B cell (primary cell): Measurements from ENCODE around the gene HLA-B.

Experiments used
- EZH2 ChIP-seq: IDR thresholded peaks from 2 replicates; pipeline ENCODE4 v1.6.1; 2012; ENCODE audit warnings: borderline replicate concordance, low read depth, mild to moderate bottlenecking, moderate library complexity, low read length; ENCODE audit not compliant: insufficient read depth, poor library complexity, severe bottlenecking
- TF ChIP-seq, protein P1 (sequence below): fragments of 200-600 bp; IDR thresholded peaks from one replicate; pipeline ENCODE4 v1.8.0; 2022; ENCODE audit warnings: antibody characterized with exemption, mild to moderate bottlenecking

DNA sequence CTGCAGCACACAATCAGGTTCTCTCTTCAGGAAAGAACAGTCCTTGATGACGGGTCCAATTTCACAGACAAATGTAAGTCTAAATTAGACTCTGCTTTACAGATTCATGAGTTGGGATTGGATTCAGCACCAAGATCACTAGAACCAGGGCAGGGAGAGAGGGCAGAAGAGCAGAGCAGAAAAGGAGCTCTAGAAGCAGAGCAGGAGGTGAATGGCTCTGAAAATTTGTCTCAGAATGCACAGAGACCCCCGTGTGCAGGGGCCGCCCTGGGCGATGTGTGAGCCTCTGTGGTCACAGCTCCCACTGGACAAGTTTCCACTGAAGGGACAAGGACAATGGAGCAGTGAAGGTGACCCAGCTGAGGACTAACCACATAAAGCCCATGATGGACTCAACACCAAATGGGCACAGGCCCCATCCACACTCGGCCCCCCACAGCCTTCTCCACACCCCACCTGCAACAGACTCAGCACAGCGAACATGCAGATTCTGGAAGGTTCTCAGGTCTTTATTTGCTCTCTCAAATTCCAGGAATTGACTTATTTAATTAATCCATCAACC lies 3.5 kb downstream of the HLA-B start:
- TF ChIP-seq, protein P1, sequence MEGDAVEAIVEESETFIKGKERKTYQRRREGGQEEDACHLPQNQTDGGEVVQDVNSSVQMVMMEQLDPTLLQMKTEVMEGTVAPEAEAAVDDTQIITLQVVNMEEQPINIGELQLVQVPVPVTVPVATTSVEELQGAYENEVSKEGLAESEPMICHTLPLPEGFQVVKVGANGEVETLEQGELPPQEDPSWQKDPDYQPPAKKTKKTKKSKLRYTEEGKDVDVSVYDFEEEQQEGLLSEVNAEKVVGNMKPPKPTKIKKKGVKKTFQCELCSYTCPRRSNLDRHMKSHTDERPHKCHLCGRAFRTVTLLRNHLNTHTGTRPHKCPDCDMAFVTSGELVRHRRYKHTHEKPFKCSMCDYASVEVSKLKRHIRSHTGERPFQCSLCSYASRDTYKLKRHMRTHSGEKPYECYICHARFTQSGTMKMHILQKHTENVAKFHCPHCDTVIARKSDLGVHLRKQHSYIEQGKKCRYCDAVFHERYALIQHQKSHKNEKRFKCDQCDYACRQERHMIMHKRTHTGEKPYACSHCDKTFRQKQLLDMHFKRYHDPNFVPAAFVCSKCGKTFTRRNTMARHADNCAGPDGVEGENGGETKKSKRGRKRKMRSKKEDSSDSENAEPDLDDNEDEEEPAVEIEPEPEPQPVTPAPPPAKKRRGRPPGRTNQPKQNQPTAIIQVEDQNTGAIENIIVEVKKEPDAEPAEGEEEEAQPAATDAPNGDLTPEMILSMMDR = no peak
- no peak for TF ChIP-seq EZH2
